Astrocyte (in vitro differentiated cells and primary cell): ENCODE data around the gene SYT5. TPM values are rescaled to one million over a fixed set of nuclear protein-coding genes. Genes with fewer than 3 reads are reported as not detected.
A peak's percentile ranks its signal among the peaks of the same experiment; 100 is the strongest.

Experiments used
- DNase-seq: peaks from one replicate; pipeline ENCODE4 v3.0.0-alpha.2; 2010; ENCODE audit warnings: low read depth
- FAIRE-seq: peaks from 2 replicates; lab custom pipeline; 2011; peaks lifted over from hg19 to GRCh38; lab: Jason Lieb, UNC
- H2AFZ ChIP-seq: 2 replicates; pipeline ENCODE4 v1.6.0; 2012; ENCODE audit warnings: low read depth, low read length, inconsistent platforms
- H3K27ac ChIP-seq: 2 replicates; pipeline ENCODE4 v1.5.1; 2011; ENCODE audit warnings: low read depth, low read length, inconsistent platforms
- H3K27me3 ChIP-seq: 2 replicates; pipeline ENCODE4 v1.6.0; 2011; ENCODE audit warnings: low read length, inconsistent platforms; ENCODE audit not compliant: insufficient read depth
- H3K36me3 ChIP-seq: 2 replicates; pipeline ENCODE4 v1.5.1; 2011; ENCODE audit warnings: low read length, inconsistent platforms; ENCODE audit not compliant: insufficient read depth
- H3K4me1 ChIP-seq: 2 replicates; pipeline ENCODE4 v1.5.1; 2011; ENCODE audit warnings: low read length, inconsistent platforms; ENCODE audit not compliant: insufficient read depth
- H3K4me2 ChIP-seq: 2 replicates; pipeline ENCODE4 v1.6.0; 2012; ENCODE audit warnings: low read length, inconsistent platforms
- H3K4me3 ChIP-seq: 2 replicates; pipeline ENCODE4 v1.5.1; 2011; ENCODE audit warnings: low read depth, mild to moderate bottlenecking, low read length, inconsistent platforms; ENCODE audit not compliant: insufficient read depth
- H3K79me2 ChIP-seq: 2 replicates; pipeline ENCODE4 v1.6.0; 2012; ENCODE audit warnings: mild to moderate bottlenecking, low read length, inconsistent platforms; ENCODE audit not compliant: insufficient read depth
- H3K9ac ChIP-seq: 2 replicates; pipeline ENCODE4 v1.6.0; 2012; ENCODE audit warnings: mild to moderate bottlenecking, low read length, inconsistent platforms
- H3K9me3 ChIP-seq: 2 replicates; pipeline ENCODE4 v1.5.1; 2012; ENCODE audit warnings: low read depth, mild to moderate bottlenecking, low read length, inconsistent platforms; ENCODE audit not compliant: insufficient read depth
- H4K20me1 ChIP-seq: 2 replicates; pipeline ENCODE4 v1.6.0; 2012; ENCODE audit warnings: low read length, inconsistent platforms; ENCODE audit not compliant: insufficient read depth
- H3K27ac Mint-ChIP-seq: one replicate; pipeline ENCODE4 v1.8.0; 2021; ENCODE audit warnings: mild to moderate bottlenecking, mixed read lengths; ENCODE audit not compliant: unreplicated experiment
- H3K27me3 Mint-ChIP-seq: one replicate; pipeline ENCODE4 v1.8.0; 2021; ENCODE audit warnings: low read depth, mixed read lengths; ENCODE audit not compliant: unreplicated experiment
- H3K36me3 Mint-ChIP-seq: one replicate; pipeline ENCODE4 v1.8.0; 2021; ENCODE audit warnings: low read depth, mixed read lengths; ENCODE audit not compliant: unreplicated experiment
- H3K4me1 Mint-ChIP-seq: one replicate; pipeline ENCODE4 v1.8.0; 2021; ENCODE audit warnings: low read depth, mixed read lengths; ENCODE audit not compliant: unreplicated experiment
- H3K4me3 Mint-ChIP-seq: one replicate; pipeline ENCODE4 v1.8.0; 2021; ENCODE audit warnings: mild to moderate bottlenecking, moderate library complexity, mixed read lengths; ENCODE audit not compliant: unreplicated experiment
- H3K9me3 Mint-ChIP-seq: one replicate; pipeline ENCODE4 v1.8.0; 2021; ENCODE audit warnings: mild to moderate bottlenecking, mixed read lengths; ENCODE audit not compliant: unreplicated experiment
- CTCF ChIP-seq: IDR thresholded peaks from 2 replicates; pipeline ENCODE4 v1.5.1; 2011; ENCODE audit warnings: low read depth, mild to moderate bottlenecking, inconsistent platforms, low read length, moderate library complexity; ENCODE audit not compliant: insufficient read depth
- EZH2 ChIP-seq: IDR thresholded peaks from 2 replicates; pipeline ENCODE4 v1.6.1; 2012; ENCODE audit warnings: mild to moderate bottlenecking, low read length, inconsistent platforms; ENCODE audit not compliant: insufficient read depth
- total RNA-seq: library from RNA; stranded (reverse); gene quantifications from 2 replicates; pipeline ENCODE4 v1.2.1, GENCODE V29; 2021

SYT5 gene
- total RNA-seq, 1 donor from 2014 or later: 1.1 TPM

GRCh38 chr19:55186080-55186479, 6.0 kb upstream of the SYT5 start:
- Mint-ChIP-seq H3K4me3 (no peak overlapping the region), H3K4me1 (no peaks in the 10 kb centered on the region), H3K36me3 (no peaks in the 10 kb centered on the region), H3K27ac (no peak overlapping the region), H3K9me3 (peaks cover 2% of the 10 kb centered on the region), H3K27me3 (peaks cover 43% of the 10 kb centered on the region)
- no peak overlapping the region for H2AFZ ChIP-seq
- H3K4me3 ChIP-seq: no peak overlapping the region
- peaks cover 3% of the 10 kb centered on the region for H3K4me1 ChIP-seq
- no peak for FAIRE-seq
- peaks cover 5% of the 10 kb centered on the region for H3K27me3 ChIP-seq
- no peaks in the 10 kb centered on the region for H3K79me2 ChIP-seq
- no peaks in the 10 kb centered on the region for H3K36me3 ChIP-seq
- no peak overlapping the region for H3K27ac ChIP-seq
- H4K20me1 ChIP-seq: no peaks in the 10 kb centered on the region
- DNase-seq: no peak
- H3K9ac ChIP-seq: no peak overlapping the region
- H3K4me2 ChIP-seq: no peak overlapping the region
- H3K9me3 ChIP-seq: no peaks in the 10 kb centered on the region
- no peak for TF ChIP-seq EZH2

GRCh38 chr19:55181740-55182139, 1.7 kb upstream of the SYT5 start:
- Histone ChIP-seq H2AFZ (no peak overlapping the region), H3K4me3 (no peak overlapping the region), H3K36me3 (no peaks in the 10 kb centered on the region), H3K4me1 (peaks cover 12% of the 10 kb centered on the region), H4K20me1 (peaks cover 6% of the 10 kb centered on the region), H3K27me3 (peaks cover 9% of the 10 kb centered on the region), H3K4me2 (no peak overlapping the region), H3K9me3 (no peaks in the 10 kb centered on the region), H3K9ac (no peak overlapping the region), H3K27ac (no peak overlapping the region), H3K79me2 (no peaks in the 10 kb centered on the region)
- DNase-seq (no peak), FAIRE-seq (no peak)
- Mint-ChIP-seq H3K27me3 (peaks cover 68% of the 10 kb centered on the region), H3K9me3 (peaks cover 2% of the 10 kb centered on the region), H3K4me3 (no peak overlapping the region), H3K36me3 (no peaks in the 10 kb centered on the region), H3K4me1 (peaks cover 3% of the 10 kb centered on the region), H3K27ac (no peak overlapping the region)
- TF ChIP-seq EZH2 (no peak), CTCF (no peak)

GRCh38 chr19:55178781-55179599, 1.1 kb downstream of the SYT5 start:
- Histone ChIP-seq H4K20me1 (peaks cover 6% of the 10 kb centered on the region), H2AFZ (peak overlapping the region; percentile 81), H3K4me1 (peaks cover 12% of the 10 kb centered on the region), H3K9ac (peak overlapping the region; percentile 62), H3K27me3 (peaks cover 15% of the 10 kb centered on the region), H3K36me3 (no peaks in the 10 kb centered on the region), H3K9me3 (peaks cover 3% of the 10 kb centered on the region), H3K79me2 (no peaks in the 10 kb centered on the region), H3K27ac (peak overlapping the region; percentile 50), H3K4me2 (peak overlapping the region; percentile 89), H3K4me3 (peak overlapping the region; percentile 51)
- peaks cover 61% of the 10 kb centered on the region for H3K27me3 Mint-ChIP-seq
- H3K27ac Mint-ChIP-seq: peak overlapping the region; percentile 78
- no peaks in the 10 kb centered on the region for H3K36me3 Mint-ChIP-seq
- DNase-seq: peak; percentile 70
- peak overlapping the region; percentile 80 for H3K4me3 Mint-ChIP-seq
- TF ChIP-seq CTCF: no peak
- no peak for TF ChIP-seq EZH2
- H3K4me1 Mint-ChIP-seq: peaks cover 3% of the 10 kb centered on the region
- FAIRE-seq: no peak
- peaks cover 2% of the 10 kb centered on the region for H3K9me3 Mint-ChIP-seq
